Erythroblast (primary cell): ENCODE results near the gene PROCR.
"Not testable (repeated sequence)": the region's sequence is repeated elsewhere in the genome, so short reads cannot be mapped to it uniquely, and the experiment has no call there.

Source experiments
- DNase-seq, 2 experiments: peaks; one replicate each; lab custom pipeline; 2025; lab: John Stamatoyannopoulos, UW
- GATA1 ChIP-seq: IDR thresholded peaks from 2 replicates; pipeline ENCODE4 v1.6.1; 2011; ENCODE audit warnings: low read depth, mild to moderate bottlenecking, control low read depth, low read length, moderate library complexity
- POLR2A ChIP-seq: IDR thresholded peaks from 2 replicates; pipeline ENCODE4 v1.6.1; 2011; ENCODE audit warnings: mild to moderate bottlenecking, low read length

PROCR gene

DNA sequence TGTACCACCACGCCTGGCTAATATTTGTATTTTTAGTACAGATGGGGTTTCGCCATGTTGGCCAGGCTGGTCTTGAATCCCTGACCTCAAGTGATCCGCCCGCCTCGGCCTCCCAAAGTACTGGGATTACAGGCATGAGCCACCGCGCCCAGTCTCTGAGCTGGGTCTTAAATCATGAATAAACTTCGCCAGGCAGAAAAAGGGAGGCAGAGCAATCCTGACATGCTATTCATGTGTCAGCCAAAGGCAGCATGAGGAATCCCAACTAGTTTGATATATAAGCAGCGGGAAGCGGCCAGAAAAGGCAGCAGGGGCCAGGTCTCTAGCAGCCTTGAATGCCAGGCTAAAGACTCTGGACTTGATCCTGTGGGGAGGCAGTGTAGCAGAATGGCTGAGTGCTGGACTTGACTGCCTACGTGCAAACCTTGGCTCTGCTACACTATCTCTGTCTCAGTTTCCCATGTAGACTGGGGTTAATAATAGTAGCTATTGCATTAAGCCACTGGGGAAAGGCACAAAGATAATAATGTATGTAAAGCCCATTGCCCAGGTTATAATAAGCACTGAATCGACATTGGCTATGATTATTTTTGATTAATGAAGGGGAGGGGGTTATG lies 1.8 kb downstream of the PROCR start:
- DNase-seq: no peak
- TF ChIP-seq POLR2A (no peak), GATA1 (no peak)

DNA sequence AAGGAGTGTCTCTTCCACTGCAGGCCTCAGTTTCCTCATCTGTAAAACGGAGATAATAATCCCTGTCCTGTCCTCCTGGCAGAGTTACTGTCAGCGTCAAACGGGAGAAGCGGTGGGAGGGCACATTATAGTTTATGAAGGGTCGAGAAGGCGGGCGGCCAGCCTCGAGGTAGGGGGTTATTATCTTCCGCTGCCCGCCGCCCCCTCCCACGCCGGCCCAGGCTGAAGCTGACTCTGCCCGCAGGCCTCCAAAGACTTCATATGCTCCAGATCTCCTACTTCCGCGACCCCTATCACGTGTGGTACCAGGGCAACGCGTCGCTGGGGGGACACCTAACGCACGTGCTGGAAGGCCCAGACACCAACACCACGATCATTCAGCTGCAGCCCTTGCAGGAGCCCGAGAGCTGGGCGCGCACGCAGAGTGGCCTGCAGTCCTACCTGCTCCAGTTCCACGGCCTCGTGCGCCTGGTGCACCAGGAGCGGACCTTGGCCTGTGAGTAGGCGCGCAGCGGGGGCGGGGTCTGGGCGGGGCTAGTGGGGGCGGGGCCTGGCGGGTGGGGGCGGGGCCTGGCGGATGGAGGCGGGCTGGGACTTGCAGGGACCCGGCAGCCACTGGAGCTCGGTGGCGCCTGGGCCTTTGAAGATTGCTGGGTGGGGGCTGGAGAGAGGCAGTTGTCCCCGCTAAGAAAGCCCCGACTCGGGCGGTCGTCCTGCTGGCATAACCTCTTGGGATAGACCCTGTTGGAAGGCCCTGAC lies 2.8 kb downstream of the PROCR start:
- TF ChIP-seq GATA1 (no peak), POLR2A (no peak)
- DNase-seq: peak in 1 of 2 experiments; percentile 12

DNA sequence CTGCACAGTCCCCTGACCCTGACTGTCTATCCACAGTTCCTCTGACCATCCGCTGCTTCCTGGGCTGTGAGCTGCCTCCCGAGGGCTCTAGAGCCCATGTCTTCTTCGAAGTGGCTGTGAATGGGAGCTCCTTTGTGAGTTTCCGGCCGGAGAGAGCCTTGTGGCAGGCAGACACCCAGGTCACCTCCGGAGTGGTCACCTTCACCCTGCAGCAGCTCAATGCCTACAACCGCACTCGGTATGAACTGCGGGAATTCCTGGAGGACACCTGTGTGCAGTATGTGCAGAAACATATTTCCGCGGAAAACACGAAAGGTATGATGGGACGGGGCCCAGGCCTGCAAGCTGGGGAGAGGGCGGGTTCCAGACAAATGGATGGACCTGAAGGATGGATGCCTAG lies 4.3 kb downstream of the PROCR start:
- DNase-seq: no peak
- TF ChIP-seq GATA1 (no peak), POLR2A (no peak)

DNA sequence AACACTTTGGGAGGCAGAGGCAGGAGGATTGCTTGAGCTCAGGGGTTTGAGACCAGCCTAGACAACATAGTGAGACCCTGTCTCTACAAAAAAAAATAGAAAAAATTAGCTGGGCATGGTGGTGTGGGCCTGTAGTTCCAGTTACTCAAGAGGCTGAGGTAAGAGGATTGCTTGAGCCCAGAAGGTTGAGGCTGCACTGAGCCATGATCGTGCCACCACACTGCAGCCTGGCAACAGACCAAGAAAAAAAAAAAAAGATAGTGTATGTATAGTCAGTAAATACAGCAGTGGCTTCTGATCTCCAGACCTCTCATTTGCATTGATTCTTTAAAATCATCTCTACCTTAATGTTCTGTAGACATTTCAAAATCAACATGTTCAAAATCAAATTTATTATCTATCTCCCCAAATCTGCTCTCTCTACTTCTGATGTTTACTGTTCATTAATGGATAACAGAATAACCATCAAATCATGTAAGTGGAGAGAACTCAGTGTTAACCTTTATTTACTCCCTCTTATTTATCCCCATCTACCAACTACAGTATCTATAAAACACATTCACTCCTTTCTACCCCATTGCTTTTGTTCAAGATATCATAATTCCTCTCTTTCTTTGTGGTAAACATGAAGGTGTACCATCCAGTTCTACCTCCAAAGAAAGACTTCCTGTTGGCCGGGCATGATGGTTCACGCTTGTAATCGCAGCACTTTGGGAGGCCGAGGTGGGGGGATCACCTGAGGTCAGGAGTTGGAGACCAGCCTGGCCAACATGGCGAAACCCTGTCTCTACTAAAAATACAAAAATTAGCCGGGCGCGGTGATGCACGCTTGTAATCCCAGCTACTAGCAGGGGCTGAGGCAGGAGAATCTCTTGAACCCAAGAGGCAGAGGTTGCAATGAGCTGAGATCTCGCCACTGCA lies 7.7 kb downstream of the PROCR start:
- no peak for DNase-seq
- TF ChIP-seq GATA1 (no peak), POLR2A (no peak)

DNA sequence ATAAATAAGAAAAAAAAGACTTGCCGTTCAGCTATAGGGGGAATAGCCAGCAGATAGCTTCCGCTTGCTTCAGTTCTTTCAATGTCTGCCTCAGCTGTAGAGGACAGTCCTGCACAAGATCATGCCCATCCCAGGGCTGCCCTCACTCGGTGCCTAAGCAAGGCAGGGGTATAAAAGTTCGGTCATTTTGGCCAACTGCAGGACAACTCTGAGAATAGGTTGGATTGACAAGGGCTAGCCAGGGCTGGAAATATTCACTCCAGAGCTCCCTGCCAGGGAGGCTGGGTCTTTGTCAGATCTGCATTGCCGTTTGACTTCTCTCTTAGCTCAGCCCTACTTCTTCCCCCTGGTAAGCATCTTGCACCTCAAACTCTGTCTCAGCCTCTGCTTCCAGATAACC lies 8.4 kb downstream of the PROCR start:
- no peak for TF ChIP-seq GATA1
- no peak for DNase-seq

DNA sequence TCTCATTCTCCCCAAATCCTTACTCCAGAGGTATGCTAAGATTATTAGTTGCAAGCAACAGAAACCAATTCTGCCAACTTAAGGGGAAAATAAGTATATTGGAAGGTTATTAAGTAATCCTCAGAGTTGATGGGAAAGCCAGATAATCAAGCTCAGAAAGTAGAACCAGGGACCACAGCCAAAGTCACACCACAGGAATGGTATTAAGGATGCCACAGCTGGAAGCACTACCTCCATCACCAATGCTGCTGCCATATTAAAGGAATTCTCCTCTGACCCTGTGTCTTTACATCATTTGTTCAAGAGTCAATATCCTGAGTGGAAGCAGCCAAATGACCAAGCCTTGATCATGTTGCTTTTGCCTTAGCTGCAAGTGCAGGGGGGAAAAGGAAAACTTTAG lies 9.9 kb downstream of the PROCR start:
- no peak for TF ChIP-seq POLR2A
- no peak for TF ChIP-seq GATA1
- DNase-seq: no peak

DNA sequence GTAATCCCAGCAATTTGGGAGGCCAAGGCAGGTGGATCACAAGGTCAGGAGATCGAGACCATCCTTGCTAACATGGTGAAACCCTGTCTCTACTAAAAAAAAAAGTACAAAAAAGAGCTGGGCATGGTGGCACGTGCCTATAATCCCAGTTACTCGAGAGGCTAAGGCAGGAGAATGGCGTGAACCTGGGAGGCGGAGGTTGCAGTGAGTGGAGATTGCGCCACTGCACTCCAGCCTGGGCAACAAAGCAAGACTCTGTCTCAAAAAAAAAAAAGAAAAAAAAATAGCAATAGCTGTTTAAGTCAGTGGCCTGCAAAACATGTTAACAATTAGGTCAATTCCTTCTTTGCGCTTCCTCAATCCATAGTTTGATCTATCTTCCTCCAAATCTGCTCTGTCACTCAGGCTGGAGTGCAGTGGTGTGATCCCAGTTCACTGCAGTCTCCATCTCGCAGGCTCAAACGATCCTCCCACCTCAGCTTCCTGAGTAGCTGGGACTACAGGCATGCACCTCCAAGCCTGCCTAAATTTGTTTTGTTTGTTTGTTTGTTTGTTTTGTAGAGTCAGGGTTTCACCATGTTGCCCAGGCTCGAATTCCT lies 14.9 kb downstream of the PROCR start:
- not testable (repeated sequence) for DNase-seq

DNA sequence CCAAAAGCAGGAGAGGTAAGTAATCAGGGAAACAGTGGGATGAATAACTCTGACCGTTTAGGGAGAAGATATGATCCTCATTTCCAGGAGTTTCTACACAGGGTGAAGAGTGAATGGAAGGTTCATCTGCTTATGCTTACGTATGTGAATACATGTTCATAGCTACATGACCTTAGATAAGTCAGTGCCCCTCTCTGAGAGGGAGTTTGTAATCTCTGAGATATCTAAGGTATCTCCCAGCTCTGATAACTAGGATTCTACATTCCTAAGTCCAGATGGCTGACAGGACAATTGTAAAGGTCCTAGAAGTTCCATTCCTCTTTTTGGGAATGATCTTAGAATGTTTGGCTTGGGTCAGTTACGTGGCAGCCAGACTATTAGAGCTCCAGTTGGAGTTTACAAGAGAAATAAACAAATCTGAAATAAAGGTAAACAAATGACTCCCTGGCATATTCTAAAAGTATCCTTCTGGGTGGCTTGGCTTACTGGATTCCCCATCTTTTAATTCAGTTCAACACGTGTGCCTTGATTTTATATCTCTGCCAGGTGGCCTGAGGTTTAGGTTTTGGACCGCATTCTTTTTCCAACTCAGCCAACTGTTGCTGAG lies 15.8 kb downstream of the PROCR start:
- TF ChIP-seq GATA1 (no peak), POLR2A (no peak)
- no peak for DNase-seq

DNA sequence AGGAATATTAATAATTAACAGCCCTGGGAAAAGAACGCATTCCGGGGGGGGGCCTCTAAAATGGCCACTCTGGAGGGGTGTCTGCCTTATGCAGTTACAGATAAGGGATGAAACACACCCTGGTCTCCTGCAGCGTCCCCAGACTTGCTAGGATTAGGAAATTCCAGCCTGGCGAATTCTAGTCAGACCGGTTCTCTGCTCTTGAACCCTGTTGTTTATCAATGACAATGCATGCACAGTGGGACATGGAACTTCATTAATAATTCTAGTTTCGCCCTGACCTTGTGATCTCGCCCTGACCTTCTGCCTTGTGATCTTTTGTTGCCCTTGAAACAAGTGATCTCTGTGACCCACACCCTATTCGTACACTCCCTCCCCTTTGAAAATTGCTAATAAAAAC lies 17.4 kb downstream of the PROCR start:
- not testable (repeated sequence) for DNase-seq

DNA sequence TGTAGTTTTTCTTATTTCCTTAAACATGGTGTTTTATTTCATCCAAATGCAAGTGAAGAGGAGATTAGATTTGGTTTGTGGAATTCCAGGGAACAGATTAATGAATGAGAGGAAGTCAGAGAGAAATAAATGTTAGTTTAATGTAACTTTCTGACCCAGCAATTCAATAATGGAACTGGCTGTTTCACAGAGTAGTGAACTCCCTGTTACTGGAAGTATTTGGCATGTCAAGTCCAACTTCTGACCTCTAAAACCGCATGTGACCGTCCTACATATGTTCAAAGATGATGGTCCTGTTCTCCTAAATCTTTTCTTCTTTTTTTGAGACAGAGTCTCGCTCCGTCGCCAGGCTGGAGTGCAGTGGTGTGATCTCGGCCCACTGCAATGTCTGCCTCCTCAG lies 18.7 kb downstream of the PROCR start:
- DNase-seq: no peak
- TF ChIP-seq POLR2A (no peak), GATA1 (no peak)

DNA sequence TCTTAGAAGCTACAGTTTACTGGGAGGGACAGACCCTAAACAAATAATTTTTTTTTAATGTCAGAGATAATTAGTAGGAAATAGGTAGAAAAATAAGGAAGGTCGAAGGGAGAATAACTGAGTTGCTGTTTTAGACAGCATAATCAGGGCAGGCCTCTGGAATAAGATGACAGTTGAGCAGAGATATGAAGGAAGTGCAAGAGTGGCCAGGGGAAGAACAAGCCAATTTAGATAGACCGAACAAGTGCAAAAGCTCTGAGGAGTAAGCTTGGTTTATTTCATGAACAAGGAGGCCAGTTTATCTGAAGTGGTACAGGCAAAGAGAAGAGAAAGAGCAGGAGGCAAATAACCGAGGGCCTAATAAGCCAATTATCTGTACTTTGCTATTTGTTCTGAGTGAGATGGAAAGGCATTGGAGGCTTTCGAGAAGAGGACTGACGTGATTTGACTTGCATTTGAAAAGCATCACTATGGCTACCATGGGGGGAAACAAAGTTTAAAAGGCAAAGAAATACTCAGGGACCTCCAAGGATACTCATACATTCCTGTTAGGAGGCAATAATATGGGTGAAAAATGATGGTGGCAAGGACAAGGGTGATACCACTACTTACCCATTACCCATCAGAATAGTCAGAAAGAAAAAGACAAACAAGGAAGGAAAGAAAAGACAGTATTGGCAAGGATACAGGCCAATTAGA lies 19.7 kb downstream of the PROCR start:
- DNase-seq: no peak
- TF ChIP-seq POLR2A (no peak), GATA1 (no peak)

DNA sequence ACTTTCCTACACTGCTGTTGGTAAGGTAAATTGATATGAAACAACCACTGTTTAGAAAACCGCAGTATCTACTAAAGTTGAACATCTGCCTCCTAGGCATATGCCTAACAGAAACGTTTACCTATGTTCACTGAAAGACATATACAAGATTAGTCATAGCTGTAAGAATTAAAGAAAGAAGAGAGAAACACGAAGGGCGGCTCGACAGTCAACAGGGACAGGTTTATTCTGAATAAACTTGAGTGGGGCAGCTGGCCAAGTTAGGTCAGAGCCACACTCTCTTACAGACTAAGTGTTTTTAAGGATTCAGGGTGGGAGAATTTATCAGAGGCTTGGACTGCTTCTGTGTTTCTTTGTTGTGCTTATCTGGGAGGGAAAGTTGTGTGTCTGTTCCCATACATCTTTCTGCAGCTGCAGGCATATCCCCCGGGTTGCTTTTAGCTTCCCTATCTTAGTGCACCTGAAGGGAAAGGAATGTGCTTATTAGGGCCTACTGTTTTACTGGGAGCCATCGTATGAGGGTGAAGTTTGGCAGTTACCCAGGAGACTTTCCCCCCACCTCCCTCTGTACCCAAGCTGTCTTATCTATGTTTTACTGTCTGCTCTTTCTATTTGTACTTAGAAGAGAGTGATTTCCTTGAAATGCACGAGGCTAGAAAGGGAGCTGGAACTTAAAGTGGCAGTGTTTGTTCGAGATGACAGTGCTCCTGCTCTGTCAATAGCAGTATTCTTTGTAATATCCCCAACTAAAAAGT lies 20.4 kb downstream of the PROCR start:
- TF ChIP-seq POLR2A: peak; percentile 50
- TF ChIP-seq GATA1: no peak
- peak; percentile 36 to 73 for DNase-seq

DNA sequence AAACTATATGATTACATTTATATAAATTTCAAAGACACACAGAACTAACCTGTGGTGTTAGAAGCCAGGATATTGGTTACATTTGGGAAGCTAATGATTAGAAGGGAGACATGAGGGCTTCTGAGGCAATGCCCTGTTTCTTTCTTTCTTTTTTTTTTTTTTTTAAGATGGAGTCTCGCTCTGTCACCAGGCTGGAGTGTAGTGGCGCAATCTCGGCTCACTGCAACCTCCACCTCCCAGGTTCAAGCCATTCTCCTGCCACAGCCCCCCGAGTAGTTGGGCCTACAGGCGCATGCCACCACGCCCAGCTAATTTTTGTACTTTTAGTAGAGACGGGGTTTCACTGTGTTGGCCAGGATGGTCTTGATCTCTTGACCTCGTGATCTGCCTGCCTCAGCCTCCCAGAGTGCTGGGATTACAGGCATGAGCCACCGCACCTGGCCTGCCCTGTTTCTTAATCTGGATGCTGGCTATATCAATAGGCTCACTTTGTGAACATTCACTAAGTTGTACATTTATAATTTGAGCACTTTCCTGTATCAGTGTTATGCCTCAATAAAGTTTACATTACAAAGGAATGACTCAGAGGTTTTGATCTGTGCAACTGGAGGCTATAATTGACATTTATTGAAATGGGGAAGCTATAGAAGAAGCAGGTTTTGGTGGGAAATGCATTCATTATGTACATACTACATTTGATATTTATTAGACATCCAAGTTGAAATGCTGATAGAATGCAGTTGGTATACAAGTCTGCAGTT lies 21.3 kb downstream of the PROCR start:
- DNase-seq: not testable (repeated sequence)
